Keratinocyte (primary cell): Measurements from ENCODE around the gene TUBB.

Experiments used
- EZH2 ChIP-seq: IDR thresholded peaks from one replicate; pipeline ENCODE4 v1.6.1; 2012; ENCODE audit warnings: inconsistent platforms, mild to moderate bottlenecking, low read length, moderate library complexity
- TF ChIP-seq, protein P1 (sequence below), 3 experiments: IDR thresholded peaks in 1 of 3; conservative IDR thresholded peaks in 1 of 3; optimal IDR thresholded peaks in 1 of 3; 2 replicates in 2 of 3; 3 replicates in 1 of 3; pipeline versions ENCODE3 to v1.5.1; 2011; ENCODE audit warnings: low read length in 3 of 3, mild to moderate bottlenecking in 3 of 3, moderate library complexity in 2 of 3, control low read depth in 1 of 3, inconsistent platforms in 1 of 3; ENCODE audit not compliant: insufficient read depth in 2 of 3; ENCODE audit errors: extremely low read depth in 1 of 3

DNA sequence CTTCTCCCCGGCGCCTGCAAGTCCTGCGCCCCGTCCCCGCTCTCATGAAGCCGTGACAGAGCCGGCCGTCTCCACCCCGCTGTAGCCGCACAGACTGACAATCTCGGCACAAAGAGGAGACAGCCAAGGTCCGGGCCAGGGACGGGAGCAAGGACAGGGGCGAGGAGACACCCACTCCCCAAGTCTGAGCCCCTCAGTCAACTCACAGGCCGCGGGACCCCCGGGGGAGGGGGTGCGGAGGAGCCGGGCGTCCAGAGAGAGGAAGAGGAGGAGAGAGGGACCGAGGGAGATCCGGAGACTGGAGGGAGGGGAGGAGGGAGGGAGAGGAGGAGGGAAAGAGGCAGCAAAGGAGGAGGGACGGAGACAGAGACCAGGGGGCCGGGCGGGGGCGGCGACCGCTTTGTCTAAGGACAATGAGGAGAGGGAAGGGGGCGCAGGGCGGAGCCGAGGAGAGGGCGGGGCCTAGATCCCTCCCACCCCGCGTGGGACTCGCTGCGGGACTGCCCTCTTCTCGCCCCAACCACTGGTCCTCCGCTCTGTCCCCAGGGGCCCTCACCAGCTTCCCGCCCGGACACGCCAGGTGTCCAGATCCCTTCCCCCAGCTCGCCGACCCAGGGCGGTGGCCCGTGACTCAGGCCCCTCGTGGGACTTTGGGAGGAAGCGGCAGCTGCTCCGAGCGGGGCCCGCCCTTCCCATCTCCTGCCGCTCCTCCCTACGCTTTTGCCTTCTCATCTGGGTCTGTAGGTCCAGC, 33.1 kb upstream of the TUBB start:
- TF ChIP-seq, protein P1, sequence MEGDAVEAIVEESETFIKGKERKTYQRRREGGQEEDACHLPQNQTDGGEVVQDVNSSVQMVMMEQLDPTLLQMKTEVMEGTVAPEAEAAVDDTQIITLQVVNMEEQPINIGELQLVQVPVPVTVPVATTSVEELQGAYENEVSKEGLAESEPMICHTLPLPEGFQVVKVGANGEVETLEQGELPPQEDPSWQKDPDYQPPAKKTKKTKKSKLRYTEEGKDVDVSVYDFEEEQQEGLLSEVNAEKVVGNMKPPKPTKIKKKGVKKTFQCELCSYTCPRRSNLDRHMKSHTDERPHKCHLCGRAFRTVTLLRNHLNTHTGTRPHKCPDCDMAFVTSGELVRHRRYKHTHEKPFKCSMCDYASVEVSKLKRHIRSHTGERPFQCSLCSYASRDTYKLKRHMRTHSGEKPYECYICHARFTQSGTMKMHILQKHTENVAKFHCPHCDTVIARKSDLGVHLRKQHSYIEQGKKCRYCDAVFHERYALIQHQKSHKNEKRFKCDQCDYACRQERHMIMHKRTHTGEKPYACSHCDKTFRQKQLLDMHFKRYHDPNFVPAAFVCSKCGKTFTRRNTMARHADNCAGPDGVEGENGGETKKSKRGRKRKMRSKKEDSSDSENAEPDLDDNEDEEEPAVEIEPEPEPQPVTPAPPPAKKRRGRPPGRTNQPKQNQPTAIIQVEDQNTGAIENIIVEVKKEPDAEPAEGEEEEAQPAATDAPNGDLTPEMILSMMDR (optimal IDR thresholded peaks at IDR 0.05 in 1 of 3, IDR thresholded peaks at IDR 0.05 in 1 of 3, conservative IDR thresholded peaks at IDR 0.05 in 1 of 3; ENCODE audit: extremely low read depth in 1 of 3, insufficient read depth in 2 of 3, low read length in 3 of 3) = no peak
- no peak for TF ChIP-seq EZH2
